ENCODE measurements around the gene HOXB13. TPM values are rescaled to one million over a fixed set of nuclear protein-coding genes. Genes with fewer than 3 reads are reported as not detected.

The HOXB13 gene
- total RNA-seq, 6 experiments from 2014 or later: not detected

GRCh38 chr17:48725288-48726064 is 3.1 kb downstream of the HOXB13 start:
- H3K4me3 ChIP-seq: no peak overlapping the region

GRCh38 chr17:48725004-48725287 is 3.6 kb downstream of the HOXB13 start:
- Histone ChIP-seq H3K4me1 (peaks cover 0 to 9% (median 0%) of the 10 kb centered on the region in 4 donors), H3K4me3 (no peak overlapping the region), H3K36me3 (no peaks in the 10 kb centered on the region), H3K27me3 (peaks cover 19 to 73% of the 10 kb centered on the region in 2 donors), H3K9me3 (no peaks in the 10 kb centered on the region), H3K27ac (no peak overlapping the region)
- WGBS (ENCODE audit: insufficient coverage, low coverage, low lambda C conversion rate, missing lambda C conversion rate): 2% methylated on average over 12 of the region's 16 CpGs
- TF ChIP-seq CTCF (IDR thresholded peaks at IDR 0.05) (no peak), POLR2A (IDR thresholded peaks at IDR 0.05) (no peak)
- intact Hi-C loops (cut with DNase I): loop anchor here in 1 of 2 donors (10.0 kb wide), 1 partner anchor 60 kb away; no protein-coding TSS in a partner anchor
- no peak for ATAC-seq
- DNase-seq: no peak

More at GRCh38 chr17:48725288-48726064, 3.1 kb downstream of the HOXB13 start:
- no peak overlapping the region for H3K27ac ChIP-seq
- peaks cover 0 to 9% (median 0%) of the 10 kb centered on the region in 4 donors for H3K4me1 ChIP-seq
- TF ChIP-seq POLR2A (IDR thresholded peaks at IDR 0.05) (no peak), CTCF (IDR thresholded peaks at IDR 0.05) (no peak)
- H3K9me3 ChIP-seq: no peaks in the 10 kb centered on the region
- DNase-seq (no peak), ATAC-seq (no peak)
- intact Hi-C loops (cut with DNase I): loop anchor here in 1 of 2 donors (10.0 kb wide), 1 partner anchor 59 kb away; no protein-coding TSS in a partner anchor
- 8% methylated on average over 20 of the region's 38 CpGs for WGBS (ENCODE audit: insufficient coverage, low coverage, low lambda C conversion rate, missing lambda C conversion rate)
- H3K36me3 ChIP-seq: no peaks in the 10 kb centered on the region
- H3K27me3 ChIP-seq: peaks cover 17 to 71% of the 10 kb centered on the region in 2 donors

GRCh38 chr17:48724251-48725003 is 4.1 kb downstream of the HOXB13 start:
- intact Hi-C loops (cut with DNase I): loop anchor here in 1 of 2 donors (5.0 to 10.0 kb wide), 2 partner anchors 60 to 158 kb away; no protein-coding TSS in a partner anchor
- peaks cover 0 to 9% (median 0%) of the 10 kb centered on the region in 4 donors for H3K4me1 ChIP-seq

More at GRCh38 chr17:48724251-48725003, 4.1 kb downstream of the HOXB13 start:
- Histone ChIP-seq H3K27me3 (peaks cover 21 to 75% of the 10 kb centered on the region in 2 donors), H3K36me3 (no peaks in the 10 kb centered on the region), H3K9me3 (no peaks in the 10 kb centered on the region), H3K27ac (no peak overlapping the region), H3K4me3 (no peak overlapping the region)
- 8% methylated on average over 18 of the region's 32 CpGs for WGBS (ENCODE audit: insufficient coverage, low coverage, low lambda C conversion rate, missing lambda C conversion rate)
- ATAC-seq: peak; percentile 87 to 95 (median 92)
- TF ChIP-seq CTCF (IDR thresholded peaks at IDR 0.05) (peak; percentile 58 to 81 (median 74)), POLR2A (IDR thresholded peaks at IDR 0.05) (no peak)
- peak; percentile 85 to 89 (median 87) for DNase-seq

Data from right lobe of liver (tissue), 6 donors.